HL-60 (cell line): ENCODE results near the gene NCOA5.

Source experiments
- POLR2AphosphoS5 ChIP-seq: IDR thresholded peaks from 2 replicates; pipeline ENCODE4 v1.6.1; 2012; ENCODE audit warnings: low read depth
- SPI1 ChIP-seq: IDR thresholded peaks from 2 replicates; pipeline ENCODE4 v1.6.1; 2012; ENCODE audit warnings: low read depth, mild to moderate bottlenecking, borderline replicate concordance
- TF ChIP-seq, protein P1 (sequence below): IDR thresholded peaks from one replicate; pipeline ENCODE4 v1.5.1; 2011; ENCODE audit warnings: low read length, control low read depth, inconsistent platforms; ENCODE audit not compliant: insufficient read depth
- TF ChIP-seq, protein P2 (sequence below): IDR thresholded peaks from 2 replicates; pipeline ENCODE4 v1.6.1; 2012; ENCODE audit warnings: low read depth; ENCODE audit not compliant: insufficient replicate concordance

DNA sequence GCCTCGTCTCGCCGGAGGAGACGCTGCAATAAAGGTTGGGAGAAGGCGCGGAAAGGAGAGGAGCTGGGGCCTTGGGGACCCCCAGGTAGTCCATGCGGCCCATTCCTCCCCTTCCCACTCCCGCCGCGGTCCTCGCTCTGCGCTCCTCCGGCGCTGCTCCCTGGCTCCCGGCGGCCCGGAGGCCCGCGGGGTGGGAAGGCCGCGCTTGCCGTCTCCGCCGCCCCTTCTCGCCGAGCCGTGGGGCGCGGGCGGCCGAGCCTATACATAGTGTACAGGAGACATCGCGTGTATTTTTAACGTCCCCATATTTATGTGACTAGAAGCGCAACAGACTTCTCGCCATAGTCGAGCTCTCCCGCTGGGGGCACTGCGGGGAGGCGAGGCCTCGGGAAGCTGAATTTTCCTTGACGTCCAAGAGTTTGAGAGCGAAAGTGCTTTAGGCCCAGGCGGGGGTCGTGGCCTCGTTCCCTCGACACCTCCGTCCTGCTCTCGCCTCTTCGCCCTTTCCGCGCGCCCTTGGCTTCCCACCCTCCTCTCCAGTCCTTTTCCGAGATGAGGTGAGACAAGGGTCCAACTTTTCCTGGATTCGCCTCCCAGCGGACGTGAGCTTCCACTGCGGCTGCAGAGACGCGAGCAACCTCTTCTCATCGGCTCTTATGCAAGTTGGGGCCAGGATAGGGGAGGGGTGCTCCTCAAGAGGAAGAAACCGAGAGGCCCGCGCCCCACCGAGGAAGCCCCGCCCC lies 31.7 kb downstream of the NCOA5 start:
- TF ChIP-seq, protein P1, sequence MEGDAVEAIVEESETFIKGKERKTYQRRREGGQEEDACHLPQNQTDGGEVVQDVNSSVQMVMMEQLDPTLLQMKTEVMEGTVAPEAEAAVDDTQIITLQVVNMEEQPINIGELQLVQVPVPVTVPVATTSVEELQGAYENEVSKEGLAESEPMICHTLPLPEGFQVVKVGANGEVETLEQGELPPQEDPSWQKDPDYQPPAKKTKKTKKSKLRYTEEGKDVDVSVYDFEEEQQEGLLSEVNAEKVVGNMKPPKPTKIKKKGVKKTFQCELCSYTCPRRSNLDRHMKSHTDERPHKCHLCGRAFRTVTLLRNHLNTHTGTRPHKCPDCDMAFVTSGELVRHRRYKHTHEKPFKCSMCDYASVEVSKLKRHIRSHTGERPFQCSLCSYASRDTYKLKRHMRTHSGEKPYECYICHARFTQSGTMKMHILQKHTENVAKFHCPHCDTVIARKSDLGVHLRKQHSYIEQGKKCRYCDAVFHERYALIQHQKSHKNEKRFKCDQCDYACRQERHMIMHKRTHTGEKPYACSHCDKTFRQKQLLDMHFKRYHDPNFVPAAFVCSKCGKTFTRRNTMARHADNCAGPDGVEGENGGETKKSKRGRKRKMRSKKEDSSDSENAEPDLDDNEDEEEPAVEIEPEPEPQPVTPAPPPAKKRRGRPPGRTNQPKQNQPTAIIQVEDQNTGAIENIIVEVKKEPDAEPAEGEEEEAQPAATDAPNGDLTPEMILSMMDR = no peak
- no peak for TF ChIP-seq POLR2AphosphoS5
- TF ChIP-seq, protein P2, sequence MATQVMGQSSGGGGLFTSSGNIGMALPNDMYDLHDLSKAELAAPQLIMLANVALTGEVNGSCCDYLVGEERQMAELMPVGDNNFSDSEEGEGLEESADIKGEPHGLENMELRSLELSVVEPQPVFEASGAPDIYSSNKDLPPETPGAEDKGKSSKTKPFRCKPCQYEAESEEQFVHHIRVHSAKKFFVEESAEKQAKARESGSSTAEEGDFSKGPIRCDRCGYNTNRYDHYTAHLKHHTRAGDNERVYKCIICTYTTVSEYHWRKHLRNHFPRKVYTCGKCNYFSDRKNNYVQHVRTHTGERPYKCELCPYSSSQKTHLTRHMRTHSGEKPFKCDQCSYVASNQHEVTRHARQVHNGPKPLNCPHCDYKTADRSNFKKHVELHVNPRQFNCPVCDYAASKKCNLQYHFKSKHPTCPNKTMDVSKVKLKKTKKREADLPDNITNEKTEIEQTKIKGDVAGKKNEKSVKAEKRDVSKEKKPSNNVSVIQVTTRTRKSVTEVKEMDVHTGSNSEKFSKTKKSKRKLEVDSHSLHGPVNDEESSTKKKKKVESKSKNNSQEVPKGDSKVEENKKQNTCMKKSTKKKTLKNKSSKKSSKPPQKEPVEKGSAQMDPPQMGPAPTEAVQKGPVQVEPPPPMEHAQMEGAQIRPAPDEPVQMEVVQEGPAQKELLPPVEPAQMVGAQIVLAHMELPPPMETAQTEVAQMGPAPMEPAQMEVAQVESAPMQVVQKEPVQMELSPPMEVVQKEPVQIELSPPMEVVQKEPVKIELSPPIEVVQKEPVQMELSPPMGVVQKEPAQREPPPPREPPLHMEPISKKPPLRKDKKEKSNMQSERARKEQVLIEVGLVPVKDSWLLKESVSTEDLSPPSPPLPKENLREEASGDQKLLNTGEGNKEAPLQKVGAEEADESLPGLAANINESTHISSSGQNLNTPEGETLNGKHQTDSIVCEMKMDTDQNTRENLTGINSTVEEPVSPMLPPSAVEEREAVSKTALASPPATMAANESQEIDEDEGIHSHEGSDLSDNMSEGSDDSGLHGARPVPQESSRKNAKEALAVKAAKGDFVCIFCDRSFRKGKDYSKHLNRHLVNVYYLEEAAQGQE = peak; percentile 59
- no peak for TF ChIP-seq SPI1
